GM23338 (cell line): ENCODE measurements around the gene PTPRN2. TPM values are rescaled to one million over a fixed set of nuclear protein-coding genes. Genes with fewer than 3 reads are reported as not detected.

Experiments used
- ATAC-seq: fragments of 200-7000 bp; cut with Tn5 transposase; 3 replicates; pipeline ENCODE4 v1.9.1; 2020
- DNase-seq: peaks from one replicate; pipeline ENCODE4 v3.0.0-alpha.2; 2015; ENCODE audit warnings: low spot score
- H2AFZ ChIP-seq: fragments of 200-600 bp; sonication (generic); 2 replicates; pipeline ENCODE4 v1.8.0; 2016; ENCODE audit warnings: antibody characterized with exemption, mild to moderate bottlenecking, moderate library complexity
- H3F3A ChIP-seq: fragments of 200-600 bp; sonication (generic); replicated peaks from 2 replicates; pipeline ENCODE4 v1.8.0; 2017; ENCODE audit warnings: antibody characterized with exemption, mixed run types, low read depth
- H3K27ac ChIP-seq: fragments of 200-600 bp; sonication (generic); 2 replicates; pipeline ENCODE4 v1.6.1; 2016; ENCODE audit warnings: low read depth
- H3K27me3 ChIP-seq: fragments of 200-600 bp; sonication (generic); 2 replicates; pipeline ENCODE4 v1.8.0; 2016; ENCODE audit warnings: mild to moderate bottlenecking, mixed run types, moderate library complexity; ENCODE audit not compliant: insufficient read depth
- H3K36me3 ChIP-seq: fragments of 200-600 bp; sonication (generic); 2 replicates; pipeline ENCODE4 v1.8.0; 2016; ENCODE audit warnings: mild to moderate bottlenecking; ENCODE audit not compliant: insufficient read depth
- H3K4me1 ChIP-seq: fragments of 200-600 bp; sonication (generic); 2 replicates; pipeline ENCODE4 v1.8.0; 2016; ENCODE audit warnings: mild to moderate bottlenecking, moderate library complexity; ENCODE audit not compliant: insufficient read depth
- H3K4me2 ChIP-seq: fragments of 200-600 bp; sonication (generic); 2 replicates; pipeline ENCODE4 v1.7.1; 2017; ENCODE audit warnings: mixed run types
- H3K4me3 ChIP-seq: fragments of 200-600 bp; sonication (generic); 2 replicates; pipeline ENCODE4 v1.6.1; 2016; ENCODE audit warnings: mixed run types
- H3K79me2 ChIP-seq: fragments of 200-600 bp; sonication (generic); replicated peaks from 2 replicates; pipeline ENCODE4 v1.8.0; 2017; ENCODE audit warnings: mild to moderate bottlenecking; ENCODE audit not compliant: insufficient read depth
- H3K9me2 ChIP-seq: fragments of 200-600 bp; sonication (generic); 2 replicates; pipeline ENCODE4 v1.8.0; 2017; ENCODE audit not compliant: insufficient read depth
- H4K20me1 ChIP-seq: fragments of 200-600 bp; sonication (generic); replicated peaks from 2 replicates; pipeline ENCODE4 v1.8.0; 2017; ENCODE audit warnings: mild to moderate bottlenecking; ENCODE audit not compliant: insufficient read depth
- H3K27ac Mint-ChIP-seq: 2 replicates; pipeline ENCODE4 v1.8.0; 2020; ENCODE audit warnings: inconsistent platforms, mild to moderate bottlenecking, moderate library complexity, mixed read lengths
- H3K27me3 Mint-ChIP-seq: 3 replicates; pipeline ENCODE4 v1.8.0; 2022; ENCODE audit warnings: low read depth, mild to moderate bottlenecking, moderate library complexity, mixed read lengths, inconsistent platforms; ENCODE audit not compliant: insufficient read depth, poor library complexity
- H3K36me3 Mint-ChIP-seq: 3 replicates; pipeline ENCODE4 v1.8.0; 2021; ENCODE audit warnings: low read depth, mild to moderate bottlenecking, inconsistent platforms, moderate library complexity, mixed read lengths
- H3K4me1 Mint-ChIP-seq: 3 replicates; pipeline ENCODE4 v1.8.0; 2020; ENCODE audit warnings: mild to moderate bottlenecking, inconsistent platforms, mixed read lengths
- H3K4me3 Mint-ChIP-seq: 3 replicates; pipeline ENCODE4 v1.8.0; 2021; ENCODE audit warnings: moderate library complexity, mild to moderate bottlenecking, inconsistent platforms, mixed read lengths
- H3K9me3 Mint-ChIP-seq: 3 replicates; pipeline ENCODE4 v1.8.0; 2020; ENCODE audit warnings: moderate library complexity, mild to moderate bottlenecking, inconsistent platforms, mixed read lengths
- EZH2 ChIP-seq: fragments of 200-600 bp; sonication (generic); IDR thresholded peaks from one replicate; pipeline ENCODE4 v1.8.0; 2017; ENCODE audit warnings: antibody characterized with exemption, mild to moderate bottlenecking, low read depth; ENCODE audit not compliant: unreplicated experiment
- EZH2phosphoT487 ChIP-seq: fragments of 200-600 bp; sonication (generic); IDR thresholded peaks from one replicate; pipeline ENCODE4 v1.8.1; 2018; ENCODE audit warnings: antibody characterized with exemption; ENCODE audit not compliant: unreplicated experiment
- JUNB ChIP-seq: IDR thresholded peaks from one replicate; pipeline ENCODE4 v1.6.1; 2016; ENCODE audit warnings: antibody characterized with exemption; ENCODE audit not compliant: unreplicated experiment
- NANOG ChIP-seq: IDR thresholded peaks from 2 replicates; pipeline ENCODE4 v1.6.1; 2016; ENCODE audit warnings: antibody characterized with exemption, borderline replicate concordance
- POLR2AphosphoS5 ChIP-seq: IDR thresholded peaks from 2 replicates; pipeline ENCODE4 v1.6.1; 2016; ENCODE audit warnings: antibody characterized with exemption, low read depth
- STAT1 ChIP-seq: IDR thresholded peaks from one replicate; pipeline ENCODE4 v1.6.1; 2016; ENCODE audit warnings: antibody characterized with exemption; ENCODE audit not compliant: unreplicated experiment
- ZNF114 ChIP-seq: fragments of 250-450 bp; sonication (Bioruptor Pico); IDR thresholded peaks from 2 replicates; pipeline ENCODE4 v1.5.0; 2020; ENCODE audit warnings: mild to moderate bottlenecking, moderate library complexity
- ZNF331 ChIP-seq: fragments of 250-450 bp; sonication (Bioruptor Pico); IDR thresholded peaks from 2 replicates; pipeline ENCODE4 v1.5.0; 2020; ENCODE audit warnings: low read depth, mild to moderate bottlenecking, moderate library complexity
- polyA plus RNA-seq: library from polyadenylated mRNA; unstranded; fragments of >200 nt; fragmentation: Nextera tagmentation; extraction: Ambion mirVana; gene quantifications from 2 replicates; pipeline ENCODE4 v1.2.1, GENCODE V29; 2016
- total RNA-seq: library from RNA; depleted of rRNA; stranded (reverse); fragments of >200 nt; shearing (Covaris generic); gene quantifications from 2 replicates; pipeline ENCODE4 v1.2.3, GENCODE V29; 2014
- TF ChIP-seq, protein P1 (sequence below): IDR thresholded peaks from 2 replicates; pipeline ENCODE4 v1.6.1; 2016; ENCODE audit warnings: antibody characterized with exemption
- TF ChIP-seq, protein P2 (sequence below), 2 experiments: fragments of 200-600 bp in 1 of 2; sonication (generic) in 1 of 2; conservative IDR thresholded peaks; 2 replicates each; pipeline versions ENCODE4 v1.5.1 to v1.6.1; 2016 to 2017; ENCODE audit warnings: antibody characterized with exemption in 2 of 2, low read depth in 2 of 2, mild to moderate bottlenecking in 2 of 2, moderate library complexity in 1 of 2
- TF ChIP-seq, protein P3 (sequence below): fragments of 250-450 bp; sonication (Bioruptor Pico); IDR thresholded peaks from 2 replicates; pipeline ENCODE4 v1.5.0; 2020; ENCODE audit warnings: mild to moderate bottlenecking, moderate library complexity

Gene PTPRN2
- total and polyA plus RNA-seq, 2 experiments from 2014 or later: 0.87 to 4.0 TPM

DNA sequence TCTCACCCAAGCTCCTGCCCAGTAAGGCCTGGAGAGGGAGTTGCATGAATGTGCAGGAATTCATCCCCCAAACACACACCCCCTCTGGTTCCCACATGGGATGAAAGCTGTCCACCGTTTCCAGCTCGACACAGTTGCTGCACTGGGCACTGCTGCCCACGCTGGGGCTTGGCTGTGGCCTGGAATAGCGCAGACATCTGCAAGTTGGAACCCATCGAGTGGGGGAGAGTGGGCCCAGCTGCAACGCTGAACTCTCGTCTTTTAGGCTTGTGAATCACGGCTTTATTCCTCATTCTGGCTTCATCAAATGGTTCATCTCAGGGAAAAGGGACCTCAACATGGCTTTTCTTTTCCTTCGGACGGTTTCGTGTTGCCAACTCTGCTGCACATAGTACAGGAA lies 986.1 kb downstream of the PTPRN2 start:
- ATAC-seq: no peak
- Histone ChIP-seq H3F3A (no peaks in the 10 kb centered on the region), H3K4me2 (no peak overlapping the region), H2AFZ (no peak overlapping the region), H3K27ac (no peak overlapping the region), H3K27me3 (peaks cover 29% of the 10 kb centered on the region), H3K36me3 (no peaks in the 10 kb centered on the region), H4K20me1 (no peaks in the 10 kb centered on the region), H3K4me3 (no peak overlapping the region), H3K9me2 (no peaks in the 10 kb centered on the region), H3K4me1 (no peaks in the 10 kb centered on the region), H3K79me2 (no peaks in the 10 kb centered on the region)
- DNase-seq: no peak
- H3K9me3 Mint-ChIP-seq: peaks cover 95% of the 10 kb centered on the region
- no peak overlapping the region for H3K27ac Mint-ChIP-seq
- peaks cover 42% of the 10 kb centered on the region for H3K36me3 Mint-ChIP-seq
- TF ChIP-seq, protein P1, sequence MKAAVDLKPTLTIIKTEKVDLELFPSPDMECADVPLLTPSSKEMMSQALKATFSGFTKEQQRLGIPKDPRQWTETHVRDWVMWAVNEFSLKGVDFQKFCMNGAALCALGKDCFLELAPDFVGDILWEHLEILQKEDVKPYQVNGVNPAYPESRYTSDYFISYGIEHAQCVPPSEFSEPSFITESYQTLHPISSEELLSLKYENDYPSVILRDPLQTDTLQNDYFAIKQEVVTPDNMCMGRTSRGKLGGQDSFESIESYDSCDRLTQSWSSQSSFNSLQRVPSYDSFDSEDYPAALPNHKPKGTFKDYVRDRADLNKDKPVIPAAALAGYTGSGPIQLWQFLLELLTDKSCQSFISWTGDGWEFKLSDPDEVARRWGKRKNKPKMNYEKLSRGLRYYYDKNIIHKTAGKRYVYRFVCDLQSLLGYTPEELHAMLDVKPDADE: no peak
- TF ChIP-seq ZNF114 (CRISPR knock-in tag): no peak
- TF ChIP-seq ZNF331 (CRISPR knock-in tag): no peak
- TF ChIP-seq, protein P2, sequence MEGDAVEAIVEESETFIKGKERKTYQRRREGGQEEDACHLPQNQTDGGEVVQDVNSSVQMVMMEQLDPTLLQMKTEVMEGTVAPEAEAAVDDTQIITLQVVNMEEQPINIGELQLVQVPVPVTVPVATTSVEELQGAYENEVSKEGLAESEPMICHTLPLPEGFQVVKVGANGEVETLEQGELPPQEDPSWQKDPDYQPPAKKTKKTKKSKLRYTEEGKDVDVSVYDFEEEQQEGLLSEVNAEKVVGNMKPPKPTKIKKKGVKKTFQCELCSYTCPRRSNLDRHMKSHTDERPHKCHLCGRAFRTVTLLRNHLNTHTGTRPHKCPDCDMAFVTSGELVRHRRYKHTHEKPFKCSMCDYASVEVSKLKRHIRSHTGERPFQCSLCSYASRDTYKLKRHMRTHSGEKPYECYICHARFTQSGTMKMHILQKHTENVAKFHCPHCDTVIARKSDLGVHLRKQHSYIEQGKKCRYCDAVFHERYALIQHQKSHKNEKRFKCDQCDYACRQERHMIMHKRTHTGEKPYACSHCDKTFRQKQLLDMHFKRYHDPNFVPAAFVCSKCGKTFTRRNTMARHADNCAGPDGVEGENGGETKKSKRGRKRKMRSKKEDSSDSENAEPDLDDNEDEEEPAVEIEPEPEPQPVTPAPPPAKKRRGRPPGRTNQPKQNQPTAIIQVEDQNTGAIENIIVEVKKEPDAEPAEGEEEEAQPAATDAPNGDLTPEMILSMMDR (conservative IDR thresholded peaks at IDR 0.05; ENCODE audit: low read depth in 2 of 2): no peak
- TF ChIP-seq NANOG: no peak
- no peak for TF ChIP-seq EZH2
- no peak for TF ChIP-seq POLR2AphosphoS5
- no peak for TF ChIP-seq STAT1
- TF ChIP-seq JUNB: no peak
- H3K27me3 Mint-ChIP-seq: peaks cover 10% of the 10 kb centered on the region
- no peak overlapping the region for H3K4me3 Mint-ChIP-seq
- no peaks in the 10 kb centered on the region; the same call in 2 of the 3 replicates for H3K4me1 Mint-ChIP-seq

DNA sequence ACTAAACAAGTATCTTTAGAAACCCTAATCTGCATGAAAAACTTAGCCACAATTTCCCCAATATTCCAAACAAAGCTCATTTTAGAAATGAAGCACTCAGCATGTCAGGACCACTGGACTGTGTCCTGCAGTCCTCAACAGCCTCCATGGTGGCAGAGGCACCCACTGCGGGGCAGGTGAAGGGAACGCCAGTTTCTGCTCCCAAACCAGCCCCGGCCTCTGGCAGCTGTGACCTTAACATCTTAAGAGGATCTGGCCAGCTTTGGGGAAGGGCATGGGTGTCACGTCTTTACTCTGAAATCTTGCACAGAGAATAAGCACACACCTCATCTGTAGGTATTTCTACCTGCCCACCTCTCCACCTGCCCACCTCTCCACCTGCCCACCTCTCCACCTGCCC lies 988.1 kb downstream of the PTPRN2 start:
- Histone ChIP-seq H3K9me2 (no peaks in the 10 kb centered on the region), H3K4me3 (no peak overlapping the region), H3K27me3 (peaks cover 46% of the 10 kb centered on the region), H3K27ac (no peak overlapping the region), H3K36me3 (no peaks in the 10 kb centered on the region), H3F3A (no peaks in the 10 kb centered on the region), H2AFZ (no peak overlapping the region), H3K4me1 (no peaks in the 10 kb centered on the region), H3K4me2 (no peak overlapping the region), H4K20me1 (no peaks in the 10 kb centered on the region), H3K79me2 (no peaks in the 10 kb centered on the region)
- Mint-ChIP-seq H3K27ac (no peak overlapping the region), H3K4me3 (no peak overlapping the region), H3K4me1 (no peaks in the 10 kb centered on the region; the same call in 2 of the 3 replicates), H3K36me3 (peaks cover 47% of the 10 kb centered on the region), H3K27me3 (peaks cover 15% of the 10 kb centered on the region), H3K9me3 (peaks cover 97% of the 10 kb centered on the region)
- no peak for DNase-seq
- no peak for ATAC-seq
- no peak for TF ChIP-seq JUNB
- TF ChIP-seq NANOG: no peak
- TF ChIP-seq EZH2phosphoT487: no peak
- TF ChIP-seq ZNF331 (CRISPR knock-in tag): no peak
- TF ChIP-seq POLR2AphosphoS5: no peak
- TF ChIP-seq, protein P2 (conservative IDR thresholded peaks at IDR 0.05; ENCODE audit: low read depth in 2 of 2): no peak
- TF ChIP-seq, protein P3, sequence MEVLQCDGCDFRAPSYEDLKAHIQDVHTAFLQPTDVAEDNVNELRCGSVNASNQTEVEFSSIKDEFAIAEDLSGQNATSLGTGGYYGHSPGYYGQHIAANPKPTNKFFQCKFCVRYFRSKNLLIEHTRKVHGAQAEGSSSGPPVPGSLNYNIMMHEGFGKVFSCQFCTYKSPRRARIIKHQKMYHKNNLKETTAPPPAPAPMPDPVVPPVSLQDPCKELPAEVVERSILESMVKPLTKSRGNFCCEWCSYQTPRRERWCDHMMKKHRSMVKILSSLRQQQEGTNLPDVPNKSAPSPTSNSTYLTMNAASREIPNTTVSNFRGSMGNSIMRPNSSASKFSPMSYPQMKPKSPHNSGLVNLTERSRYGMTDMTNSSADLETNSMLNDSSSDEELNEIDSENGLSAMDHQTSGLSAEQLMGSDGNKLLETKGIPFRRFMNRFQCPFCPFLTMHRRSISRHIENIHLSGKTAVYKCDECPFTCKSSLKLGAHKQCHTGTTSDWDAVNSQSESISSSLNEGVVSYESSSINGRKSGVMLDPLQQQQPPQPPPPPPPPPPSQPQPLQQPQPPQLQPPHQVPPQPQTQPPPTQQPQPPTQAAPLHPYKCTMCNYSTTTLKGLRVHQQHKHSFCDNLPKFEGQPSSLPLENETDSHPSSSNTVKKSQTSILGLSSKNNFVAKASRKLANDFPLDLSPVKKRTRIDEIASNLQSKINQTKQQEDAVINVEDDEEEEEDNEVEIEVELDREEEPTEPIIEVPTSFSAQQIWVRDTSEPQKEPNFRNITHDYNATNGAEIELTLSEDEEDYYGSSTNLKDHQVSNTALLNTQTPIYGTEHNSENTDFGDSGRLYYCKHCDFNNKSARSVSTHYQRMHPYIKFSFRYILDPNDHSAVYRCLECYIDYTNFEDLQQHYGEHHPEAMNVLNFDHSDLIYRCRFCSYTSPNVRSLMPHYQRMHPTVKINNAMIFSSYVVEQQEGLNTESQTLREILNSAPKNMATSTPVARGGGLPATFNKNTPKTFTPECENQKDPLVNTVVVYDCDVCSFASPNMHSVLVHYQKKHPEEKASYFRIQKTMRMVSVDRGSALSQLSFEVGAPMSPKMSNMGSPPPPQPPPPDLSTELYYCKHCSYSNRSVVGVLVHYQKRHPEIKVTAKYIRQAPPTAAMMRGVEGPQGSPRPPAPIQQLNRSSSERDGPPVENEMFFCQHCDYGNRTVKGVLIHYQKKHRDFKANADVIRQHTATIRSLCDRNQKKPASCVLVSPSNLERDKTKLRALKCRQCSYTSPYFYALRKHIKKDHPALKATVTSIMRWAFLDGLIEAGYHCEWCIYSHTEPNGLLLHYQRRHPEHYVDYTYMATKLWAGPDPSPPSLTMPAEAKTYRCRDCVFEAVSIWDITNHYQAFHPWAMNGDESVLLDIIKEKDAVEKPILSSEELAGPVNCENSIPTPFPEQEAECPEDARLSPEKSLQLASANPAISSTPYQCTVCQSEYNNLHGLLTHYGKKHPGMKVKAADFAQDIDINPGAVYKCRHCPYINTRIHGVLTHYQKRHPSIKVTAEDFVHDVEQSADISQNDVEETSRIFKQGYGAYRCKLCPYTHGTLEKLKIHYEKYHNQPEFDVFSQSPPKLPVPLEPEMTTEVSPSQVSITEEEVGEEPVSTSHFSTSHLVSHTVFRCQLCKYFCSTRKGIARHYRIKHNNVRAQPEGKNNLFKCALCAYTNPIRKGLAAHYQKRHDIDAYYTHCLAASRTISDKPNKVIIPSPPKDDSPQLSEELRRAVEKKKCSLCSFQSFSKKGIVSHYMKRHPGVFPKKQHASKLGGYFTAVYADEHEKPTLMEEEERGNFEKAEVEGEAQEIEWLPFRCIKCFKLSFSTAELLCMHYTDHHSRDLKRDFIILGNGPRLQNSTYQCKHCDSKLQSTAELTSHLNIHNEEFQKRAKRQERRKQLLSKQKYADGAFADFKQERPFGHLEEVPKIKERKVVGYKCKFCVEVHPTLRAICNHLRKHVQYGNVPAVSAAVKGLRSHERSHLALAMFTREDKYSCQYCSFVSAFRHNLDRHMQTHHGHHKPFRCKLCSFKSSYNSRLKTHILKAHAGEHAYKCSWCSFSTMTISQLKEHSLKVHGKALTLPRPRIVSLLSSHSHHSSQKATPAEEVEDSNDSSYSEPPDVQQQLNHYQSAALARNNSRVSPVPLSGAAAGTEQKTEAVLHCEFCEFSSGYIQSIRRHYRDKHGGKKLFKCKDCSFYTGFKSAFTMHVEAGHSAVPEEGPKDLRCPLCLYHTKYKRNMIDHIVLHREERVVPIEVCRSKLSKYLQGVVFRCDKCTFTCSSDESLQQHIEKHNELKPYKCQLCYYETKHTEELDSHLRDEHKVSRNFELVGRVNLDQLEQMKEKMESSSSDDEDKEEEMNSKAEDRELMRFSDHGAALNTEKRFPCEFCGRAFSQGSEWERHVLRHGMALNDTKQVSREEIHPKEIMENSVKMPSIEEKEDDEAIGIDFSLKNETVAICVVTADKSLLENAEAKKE (CRISPR knock-in tag): no peak
